Heart left ventricle (tissue), 16 donors: ENCODE data around the gene TBC1D5. TPM values are rescaled to one million over a fixed set of nuclear protein-coding genes. Genes with fewer than 3 reads are reported as not detected.
A peak's percentile ranks its signal among the peaks of the same experiment; 100 is the strongest.
"Not testable (repeated sequence)": the region's sequence is repeated elsewhere in the genome, so short reads cannot be mapped to it uniquely, and the experiment has no call there.

Source experiments
- ATAC-seq, 4 donors: fragments of 200-7000 bp; cut with Tn5 transposase; one replicate each; pipeline ENCODE4 v1.9.1; 2020 to 2022; ENCODE audit warnings: moderate library complexity in 4 of 4, mild to moderate bottlenecking in 3 of 4, moderate number of reproducible peaks in 1 of 4
- DNase-seq, 5 donors: peaks; one replicate each; pipeline ENCODE4 v3.0.0-alpha.2; 2020
- H3K27ac ChIP-seq, 12 donors: fragments of 200-600 bp; sonication (generic) in 4 of 12; one replicate each; pipeline versions ENCODE4 v1.5.0 to v1.8.0; 2016 to 2022; ENCODE audit warnings: mild to moderate bottlenecking in 2 of 12
- H3K27me3 ChIP-seq, 9 donors: fragments of 200-600 bp; sonication (generic) in 2 of 9; one replicate each; pipeline versions ENCODE4 v1.5.1 to v1.8.0; 2016 to 2022; ENCODE audit warnings: mild to moderate bottlenecking in 3 of 9
- H3K36me3 ChIP-seq, 9 donors: fragments of 200-600 bp; sonication (generic) in 2 of 9; one replicate each; pipeline versions ENCODE4 v1.5.0 to v1.8.0; 2018 to 2022; ENCODE audit warnings: mild to moderate bottlenecking in 2 of 9
- H3K4me1 ChIP-seq, 12 donors: fragments of 200-600 bp; sonication (generic) in 4 of 12; one replicate each; pipeline versions ENCODE4 v1.5.0 to v1.8.0; 2016 to 2022; ENCODE audit warnings: mild to moderate bottlenecking in 3 of 12
- H3K4me3 ChIP-seq, 12 donors: fragments of 200-600 bp; sonication (generic) in 4 of 12; one replicate each; pipeline versions ENCODE4 v1.5.0 to v1.8.0; 2017 to 2022; ENCODE audit warnings: mild to moderate bottlenecking in 9 of 12, moderate library complexity in 4 of 12
- H3K9me3 ChIP-seq, 12 donors: fragments of 200-600 bp; sonication (generic) in 4 of 12; one replicate each; pipeline versions ENCODE4 v1.5.0 to v1.8.0; 2016 to 2022; ENCODE audit warnings: mild to moderate bottlenecking in 1 of 12
- CTCF ChIP-seq, 12 donors: fragments of 200-600 bp; sonication (generic) in 4 of 12; IDR thresholded peaks; one replicate each; pipeline versions ENCODE4 v1.5.0 to v1.8.0; 2018 to 2022; ENCODE audit warnings: antibody characterized with exemption in 12 of 12, mild to moderate bottlenecking in 5 of 12
- POLR2A ChIP-seq, 2 donors: fragments of 450-650 bp; IDR thresholded peaks; one replicate each; pipeline ENCODE4 v1.6.1; 2017; ENCODE audit warnings: antibody characterized with exemption in 2 of 2, mild to moderate bottlenecking in 2 of 2, moderate library complexity in 2 of 2
- WGBS, 4 donors: extraction: QIAGEN DNeasy Blood & Tissue Kit in 2 of 4; methylation state at CpG; one replicate each; pipeline versions ENCODE4 v1.1.5 to v1.1.7; 2013 to 2018; 5-methylcytosine and 5-hydroxymethylcytosine counted together
- intact Hi-C, 10 donors: fragments of 100-400 bp; cut with DNase I; formaldehyde crosslinking; loops; one replicate each; pipeline versions ENCODE4 v1.11.1 to v1.14.2; 2022
- polyA plus RNA-seq, 2 donors: library from polyadenylated mRNA; stranded (reverse); fragments of 200-250 nt; gene quantifications; one replicate each; pipeline ENCODE4 v1.2.3, GENCODE V29; 2013
- total RNA-seq, 9 donors: library from RNA; depleted of rRNA in 2 of 9; stranded (reverse); fragments of >200 nt in 2 of 9; fragmentation: NEBNext Ultra II Directional in 3 of 9; extraction: Animal tissue kit (Norgen Biotek cat#: 25700) in 3 of 9; gene quantifications; one replicate each; pipeline versions ENCODE4 v1.1.0 to v1.2.4, GENCODE V29; 2016 to 2023
- donor health status: ischemic (EF 13 %, LVEDD 7.1; RV severe dilation, severe dysfunction).
- donor health status: healthy with polysubstance abuse.
- donor health status: DM: no; HTN: yes; CAD: no.
- donor health status: DM: no; HTN: no; CAD: no.
- donor health status: ischemic (EF 25% LVEDD 6.9; RV normal size, moderate dysfunction).
- donor health status: ischemic (EF 25% LVEDD 5.7; RV mildly dilated, moderate dysfunction).
- donor health status: healthy.
- donor health status: DM: yes; HTN: yes; CAD: no.
- donor health status: ischemic (EF 35%, LVEDD 5.7; RV mildly dilated, moderate dysfunction).
- donor health status: nonischemic (EF 11% LVEDD 7.7; RV severe dilation, severe dysfunction).
- donor health status: DM: yes; HTN: yes; CAD: no.
- donor health status: PGD.
- donor health status: ischemic (EF 29% LVEDD 5.4; RV normal size, mild dysfunction).
- donor health status: nonischemic (EF 23%, LVEDD 6.1; RV moderate dilation, normal function).

TBC1D5 gene
- total and polyA plus RNA-seq, 11 donors, result 5.8 to 48.3 (median 31.1) TPM

GRCh38 chr3:17542591-17542990 lies 199.8 kb downstream of the TBC1D5 start:
- Histone ChIP-seq H3K4me1 (no peaks in the 10 kb centered on the region), H3K9me3 (peaks cover 0 to 5% (median 0%) of the 10 kb centered on the region in 12 donors)

DNA sequence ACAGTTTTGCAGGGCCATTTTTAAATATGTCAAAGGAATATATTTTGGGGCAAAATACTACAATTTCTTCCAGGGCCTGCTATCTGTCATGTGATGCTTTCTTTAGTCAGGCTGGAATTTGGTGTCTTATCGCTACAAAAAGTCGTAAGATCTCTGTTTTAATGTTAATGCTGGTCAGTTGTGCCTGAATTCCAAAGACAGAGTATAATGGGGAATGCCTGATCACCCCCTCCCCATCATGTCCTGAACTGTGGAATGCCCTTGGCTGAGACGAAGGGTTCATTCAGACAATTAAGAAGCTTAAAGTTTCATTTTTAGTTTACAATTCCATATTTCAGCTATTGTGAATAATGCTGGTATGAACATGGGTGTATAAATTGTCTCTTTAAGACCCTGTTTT lies 203.0 kb downstream of the TBC1D5 start:
- WGBS, 4 donors, result 93 to 96% (median 95%) methylated on average over 3 of the region's 3 CpGs
- TF ChIP-seq POLR2A (IDR thresholded peaks at IDR 0.05), result no peak
- no peak for TF ChIP-seq CTCF (IDR thresholded peaks at IDR 0.05)
- H3K27me3 ChIP-seq, result no peaks in the 10 kb centered on the region
- no peak for DNase-seq
- peaks cover 0 to 5% (median 0%) of the 10 kb centered on the region in 12 donors for H3K9me3 ChIP-seq
- intact Hi-C loops, result no loop called here
- H3K4me1 ChIP-seq, result peaks cover 0 to 24% (median 7%) of the 10 kb centered on the region in 12 donors
- ATAC-seq, result no peak
- H3K4me3 ChIP-seq, result no peak overlapping the region
- no peaks in the 10 kb centered on the region for H3K36me3 ChIP-seq
- no peak overlapping the region for H3K27ac ChIP-seq

More at GRCh38 chr3:17542591-17542990, 199.8 kb downstream of the TBC1D5 start:
- no peaks in the 10 kb centered on the region for H3K36me3 ChIP-seq
- H3K4me3 ChIP-seq, result no peak overlapping the region
- H3K27ac ChIP-seq, result no peak overlapping the region
- TF ChIP-seq CTCF (IDR thresholded peaks at IDR 0.05), result no peak
- TF ChIP-seq POLR2A (IDR thresholded peaks at IDR 0.05), result no peak
- WGBS, 4 donors, result 88 to 96% (median 92%) methylated on average over 1 of the region's 1 CpG
- intact Hi-C loops, result no loop called here
- ATAC-seq, result no peak
- DNase-seq, result no peak
- no peaks in the 10 kb centered on the region for H3K27me3 ChIP-seq

GRCh38 chr3:17535274-17535673 lies 207.2 kb downstream of the TBC1D5 start:
- Histone ChIP-seq H3K27ac (peak overlapping the region in 5 of 12 donors; percentile 21 to 42 (median 31)), H3K4me1 (peaks cover 0 to 25% (median 9%) of the 10 kb centered on the region in 12 donors), H3K9me3 (peaks cover 0 to 8% (median 0%) of the 10 kb centered on the region in 12 donors), H3K36me3 (no peaks in the 10 kb centered on the region), H3K27me3 (no peaks in the 10 kb centered on the region), H3K4me3 (no peak overlapping the region)
- no peak for DNase-seq
- WGBS, 4 donors, result 28 to 48% (median 35%) methylated on average over 2 of the region's 2 CpGs
- intact Hi-C loops, result no loop called here
- peak in 3 of 4 donors; percentile 53 to 55 (median 53) for ATAC-seq
- no peak for TF ChIP-seq POLR2A (IDR thresholded peaks at IDR 0.05)

GRCh38 chr3:17532446-17532845 lies 210.0 kb downstream of the TBC1D5 start:
- WGBS, 4 donors, result 92 to 99% (median 95%) methylated on average over 3 to 4 of the region's 4 CpGs
- not testable (repeated sequence) for H3K4me3 ChIP-seq

DNA sequence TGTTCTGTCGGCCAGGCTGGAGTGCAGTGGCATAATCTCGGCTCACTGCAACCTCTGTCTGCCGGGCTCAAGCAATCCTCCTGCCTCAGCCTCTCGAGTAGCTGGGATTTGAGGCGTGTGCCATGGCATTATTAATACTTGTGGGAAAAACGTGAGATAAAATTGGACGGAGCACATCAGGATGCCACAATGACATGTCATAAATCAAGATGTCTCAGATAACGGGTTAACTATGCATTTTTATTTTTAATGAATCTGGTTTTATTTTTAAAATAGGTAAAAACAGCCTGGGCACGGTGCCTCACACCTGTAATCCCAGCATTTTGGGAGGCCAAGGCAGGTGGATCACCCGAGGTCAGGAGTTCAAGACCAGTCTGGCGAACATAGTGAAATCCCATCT lies 212.8 kb downstream of the TBC1D5 start:
- TF ChIP-seq POLR2A (IDR thresholded peaks at IDR 0.05) (no peak), CTCF (IDR thresholded peaks at IDR 0.05) (no peak)
- Histone ChIP-seq H3K9me3 (peaks cover 0 to 8% (median 0%) of the 10 kb centered on the region in 12 donors), H3K27me3 (no peaks in the 10 kb centered on the region), H3K4me3 (no peak overlapping the region), H3K36me3 (no peaks in the 10 kb centered on the region), H3K27ac (no peak overlapping the region), H3K4me1 (peaks cover 0 to 8% (median 2%) of the 10 kb centered on the region in 12 donors)
- DNase-seq (no peak), ATAC-seq (no peak)
- intact Hi-C loops, result no loop called here
- 93 to 95% (median 94%) methylated on average over 11 of the region's 11 CpGs for WGBS, 4 donors

More at GRCh38 chr3:17532446-17532845, 210.0 kb downstream of the TBC1D5 start:
- DNase-seq, intact Hi-C loops, H3K27me3 ChIP-seq, H3K9me3 ChIP-seq, H3K36me3 ChIP-seq, H3K27ac ChIP-seq, ATAC-seq: not testable (repeated sequence)
- peaks cover 0 to 25% (median 9%) of the 10 kb centered on the region in 12 donors for H3K4me1 ChIP-seq
